H1 (cell line): ENCODE results near the gene NUP85. TPM values are rescaled to one million over a fixed set of nuclear protein-coding genes. Genes with fewer than 3 reads are reported as not detected.

ENCODE experiments used
- CTCF ChIA-PET: fragments of 300-600 bp; sonication (Branson Sonifier 250); formaldehyde crosslinking; loops from one replicate; lab custom pipeline; 2021; ENCODE audit not compliant: partially characterized antibody; lab: Charles Lee
- POLR2A ChIA-PET: fragments of 300-600 bp; sonication (Branson Sonifier 250); formaldehyde crosslinking; loops from one replicate; lab custom pipeline; 2021; ENCODE audit warnings: inconsistent platforms; ENCODE audit not compliant: partially characterized antibody; lab: Charles Lee
- DNase-seq, 2 experiments: peaks; one replicate each; pipeline versions ENCODE4 v3.0.0 to v3.0.0-alpha.2; 2010 to 2022; ENCODE audit warnings: low spot score in 2 of 2, low read depth in 1 of 2, mixed read lengths in 1 of 2
- FAIRE-seq: peaks from 2 replicates; lab custom pipeline; 2011; peaks lifted over from hg19 to GRCh38; lab: Jason Lieb, UNC
- H2AFZ ChIP-seq: 2 replicates; pipeline ENCODE4 v1.8.1; 2012; ENCODE audit warnings: low read length, inconsistent platforms
- H2AK5ac ChIP-seq: 2 replicates; pipeline ENCODE4 v1.6.1; 2013; ENCODE audit warnings: low read depth, low read length
- H2BK120ac ChIP-seq: replicated peaks from 2 replicates; pipeline ENCODE3; 2013; ENCODE audit warnings: low read depth, low read length, inconsistent platforms
- H2BK12ac ChIP-seq: 2 replicates; pipeline ENCODE4 v1.6.1; 2013; ENCODE audit warnings: low read depth, low read length
- H2BK15ac ChIP-seq: 2 replicates; pipeline ENCODE4 v1.6.1; 2013; ENCODE audit warnings: low read length
- H2BK20ac ChIP-seq: 2 replicates; pipeline ENCODE4 v1.6.1; 2013; ENCODE audit warnings: low read length
- H2BK5ac ChIP-seq: 2 replicates; pipeline ENCODE4 v1.6.1; 2013; ENCODE audit warnings: low read depth, low read length
- H3K14ac ChIP-seq: 2 replicates; pipeline ENCODE4 v1.6.1; 2013; ENCODE audit warnings: inconsistent platforms; ENCODE audit not compliant: insufficient read length
- H3K18ac ChIP-seq: 2 replicates; pipeline ENCODE4 v1.6.1; 2013; ENCODE audit warnings: low read length; ENCODE audit errors: extremely low read depth
- H3K23ac ChIP-seq: 2 replicates; pipeline ENCODE4 v1.6.1; 2013; ENCODE audit warnings: inconsistent platforms; ENCODE audit not compliant: insufficient read length
- H3K23me2 ChIP-seq: 2 replicates; pipeline ENCODE4 v1.6.1; 2013; ENCODE audit warnings: low read depth, low read length
- H3K27ac ChIP-seq: 2 replicates; pipeline ENCODE4 v1.6.1; 2011; ENCODE audit warnings: low read depth, low read length, inconsistent platforms
- H3K27me3 ChIP-seq, 4 experiments: replicated peaks in 1 of 4; 1 replicate in 1 of 4; 2 replicates in 3 of 4; pipeline versions ENCODE4 v1.6.1 to v1.8.1; 2011 to 2013; ENCODE audit warnings: low read length in 3 of 4, mild to moderate bottlenecking in 3 of 4, inconsistent platforms in 2 of 4, mixed read lengths in 2 of 4, moderate library complexity in 1 of 4; ENCODE audit not compliant: control insufficient read depth in 3 of 4, insufficient read depth in 3 of 4; ENCODE audit errors: extremely low read depth in 1 of 4
- H3K36me3 ChIP-seq, 4 experiments: 2 replicates each; pipeline versions ENCODE4 v1.6.1 to v1.8.1; 2011 to 2013; ENCODE audit warnings: mild to moderate bottlenecking in 4 of 4, low read length in 3 of 4, moderate library complexity in 2 of 4, control low read depth in 1 of 4, inconsistent platforms in 1 of 4; ENCODE audit not compliant: insufficient read depth in 4 of 4, control insufficient read depth in 2 of 4
- H3K4ac ChIP-seq: replicated peaks from 2 replicates; pipeline ENCODE3; 2013; ENCODE audit warnings: low read length, low read depth, mixed read lengths, inconsistent platforms; ENCODE audit not compliant: insufficient read length
- H3K4me1 ChIP-seq, 4 experiments: replicated peaks in 1 of 4; 1 replicate in 1 of 4; 2 replicates in 3 of 4; pipeline versions ENCODE4 v1.6.1 to v1.8.1; 2011 to 2013; ENCODE audit warnings: low read length in 3 of 4, inconsistent platforms in 2 of 4, mixed read lengths in 1 of 4; ENCODE audit not compliant: insufficient read depth in 4 of 4, control insufficient read depth in 3 of 4
- H3K4me2 ChIP-seq, 2 experiments: 2 replicates each; pipeline versions ENCODE4 v1.6.1 to v1.8.1; 2011 to 2013; ENCODE audit warnings: low read depth in 2 of 2, low read length in 2 of 2, control low read depth in 1 of 2, inconsistent platforms in 1 of 2, mild to moderate bottlenecking in 1 of 2; ENCODE audit not compliant: insufficient read depth in 1 of 2
- H3K4me3 ChIP-seq, 4 experiments: fragments of 200-600, 300-600 bp in 1 of 4; sonication (generic), shearing (Covaris generic), sonication (Bioruptor Twin) in 1 of 4; 2 replicates each; pipeline versions ENCODE4 v1.5.1 to v1.8.1; 2011 to 2016; ENCODE audit warnings: low read length in 4 of 4, low read depth in 3 of 4, control low read depth in 2 of 4, inconsistent platforms in 2 of 4, mild to moderate bottlenecking in 2 of 4, mixed read lengths in 1 of 4, moderate library complexity in 1 of 4; ENCODE audit not compliant: insufficient read depth in 2 of 4; ENCODE audit errors: extremely low read depth in 1 of 4
- H3K56ac ChIP-seq: replicated peaks from 2 replicates; pipeline ENCODE3; 2013; ENCODE audit warnings: low read depth, mild to moderate bottlenecking, mixed read lengths, low read length, inconsistent platforms; ENCODE audit not compliant: insufficient read length
- H3K79me1 ChIP-seq: 2 replicates; pipeline ENCODE4 v1.6.1; 2013; ENCODE audit warnings: low read depth, low read length, control low read depth
- H3K79me2 ChIP-seq, 2 experiments: 2 replicates each; pipeline versions ENCODE4 v1.6.1 to v1.8.1; 2012 to 2013; ENCODE audit warnings: low read length in 2 of 2, mild to moderate bottlenecking in 2 of 2, inconsistent platforms in 1 of 2; ENCODE audit not compliant: insufficient read depth in 2 of 2, control insufficient read depth in 1 of 2
- H3K9ac ChIP-seq, 4 experiments: replicated peaks in 1 of 4; 1 replicate in 1 of 4; 2 replicates in 3 of 4; pipeline versions ENCODE4 v1.6.1 to v1.8.1; 2011 to 2013; ENCODE audit warnings: low read depth in 3 of 4, low read length in 3 of 4, control low read depth in 2 of 4, mild to moderate bottlenecking in 2 of 4, moderate library complexity in 2 of 4, inconsistent platforms in 1 of 4; ENCODE audit errors: extremely low read depth in 1 of 4
- H3K9me3 ChIP-seq, 2 experiments: 2 replicates each; pipeline versions ENCODE4 v1.6.1 to v1.8.1; 2012 to 2013; ENCODE audit warnings: mild to moderate bottlenecking in 2 of 2, moderate library complexity in 2 of 2, control low read depth in 1 of 2, inconsistent platforms in 1 of 2, low read depth in 1 of 2, low read length in 1 of 2, mixed read lengths in 1 of 2; ENCODE audit not compliant: insufficient read depth in 2 of 2
- H4K20me1 ChIP-seq, 2 experiments: replicated peaks in 1 of 2; 2 replicates each; pipeline versions ENCODE3 to v1.8.1; 2011 to 2013; ENCODE audit warnings: inconsistent platforms in 2 of 2, low read length in 2 of 2, mild to moderate bottlenecking in 1 of 2; ENCODE audit not compliant: insufficient read depth in 2 of 2, control insufficient read depth in 1 of 2
- H4K5ac ChIP-seq: 2 replicates; pipeline ENCODE4 v1.6.1; 2013; ENCODE audit warnings: low read length, low read depth, mixed read lengths, inconsistent platforms; ENCODE audit not compliant: insufficient read length
- H4K8ac ChIP-seq: 2 replicates; pipeline ENCODE4 v1.8.0; 2013; ENCODE audit warnings: mild to moderate bottlenecking, moderate library complexity, low read length, inconsistent platforms; ENCODE audit not compliant: insufficient read depth; ENCODE audit errors: extremely low read depth
- H4K91ac ChIP-seq: replicated peaks from 2 replicates; pipeline ENCODE3; 2013; ENCODE audit warnings: low read length, mixed read lengths, inconsistent platforms; ENCODE audit not compliant: insufficient read length
- CBX5 ChIP-seq: fragments of 300-800, 300-1000 bp; sonication (generic); IDR thresholded peaks from 2 replicates; pipeline ENCODE4 v1.7.1; 2016; ENCODE audit warnings: antibody characterized with exemption, low read length, low read depth
- CEBPB ChIP-seq: IDR thresholded peaks from 2 replicates; pipeline ENCODE4 v1.6.1; 2012; ENCODE audit warnings: low read depth, low read length
- EP300 ChIP-seq, 2 experiments: IDR thresholded peaks; 1 replicate in 1 of 2; 2 replicates in 1 of 2; pipeline ENCODE4 v1.6.1; 2011 to 2012; ENCODE audit warnings: low read depth in 2 of 2, low read length in 2 of 2, mild to moderate bottlenecking in 2 of 2, borderline replicate concordance in 1 of 2, inconsistent platforms in 1 of 2, moderate library complexity in 1 of 2
- GABPA ChIP-seq: IDR thresholded peaks from 2 replicates; pipeline ENCODE4 v1.6.1; 2011; ENCODE audit warnings: mild to moderate bottlenecking, low read length, moderate library complexity, borderline replicate concordance; ENCODE audit not compliant: insufficient read depth
- GTF2F1 ChIP-seq: IDR thresholded peaks from 2 replicates; pipeline ENCODE4 v1.6.1; 2012; ENCODE audit warnings: low read depth, low read length, improper control_type of control experiment, borderline replicate concordance
- JUND ChIP-seq: IDR thresholded peaks from 2 replicates; pipeline ENCODE4 v1.6.1; 2011; ENCODE audit warnings: mild to moderate bottlenecking, improper control_type of control experiment, low read length
- NANOG ChIP-seq: IDR thresholded peaks from 2 replicates; pipeline ENCODE4 v1.6.1; 2011; ENCODE audit warnings: low read length, low read depth, mild to moderate bottlenecking, inconsistent platforms; ENCODE audit not compliant: insufficient read depth, poor library complexity, severe bottlenecking
- POLR2AphosphoS5 ChIP-seq: IDR thresholded peaks from 2 replicates; pipeline ENCODE4 v1.6.1; 2011; ENCODE audit warnings: low read depth, low read length
- RAD21 ChIP-seq, 2 experiments: IDR thresholded peaks in 1 of 2; conservative IDR thresholded peaks in 1 of 2; 2 replicates each; pipeline ENCODE4 v1.6.1; 2011; ENCODE audit warnings: low read depth in 2 of 2, low read length in 2 of 2, improper control_type of control experiment in 1 of 2, inconsistent platforms in 1 of 2, mild to moderate bottlenecking in 1 of 2, moderate library complexity in 1 of 2
- RNF2 ChIP-seq: fragments of 200-900, 300-1000 bp; sonication (generic); IDR thresholded peaks from 2 replicates; pipeline ENCODE4 v1.7.1; 2016; ENCODE audit warnings: borderline replicate concordance, low read depth, mild to moderate bottlenecking, antibody characterized with exemption, low read length; ENCODE audit not compliant: poor library complexity, severe bottlenecking; ENCODE audit errors: missing control alignments
- SIN3A ChIP-seq, 2 experiments: IDR thresholded peaks in 1 of 2; conservative IDR thresholded peaks in 1 of 2; 2 replicates each; pipeline ENCODE4 v1.6.1; 2011 to 2012; ENCODE audit warnings: low read length in 2 of 2, improper control_type of control experiment in 1 of 2, low read depth in 1 of 2, mild to moderate bottlenecking in 1 of 2
- TAF1 ChIP-seq: IDR thresholded peaks from 2 replicates; pipeline ENCODE4 v1.6.1; 2011; ENCODE audit warnings: mild to moderate bottlenecking, low read depth, low read length
- WGBS, 2 experiments: shearing (Covaris generic) in 1 of 2; methylation state at CpG; one replicate each; pipeline versions ENCODE4 v1.1.6 to v1.1.7; 2013 to 2015; ENCODE audit warnings: low lambda C conversion rate in 2 of 2, mixed read lengths in 2 of 2, inconsistent platforms in 1 of 2, low coverage in 1 of 2, missing lambda C conversion rate in 1 of 2; ENCODE audit not compliant: insufficient replicate concordance in 2 of 2, insufficient coverage in 1 of 2, insufficient read length in 1 of 2; ENCODE audit errors: extremely low coverage in 1 of 2, missing lambda C conversion rate in 1 of 2; 5-methylcytosine and 5-hydroxymethylcytosine counted together
- polyA plus RNA-seq, 7 experiments: library from polyadenylated mRNA; depleted of rRNA in 3 of 7; stranded (reverse) in 5 of 7; unstranded in 2 of 7; fragments of >200 nt in 5 of 7; fragments of 200-250 nt in 2 of 7; gene quantifications; 1 replicate in 5 of 7; 2 replicates in 1 of 7; 4 replicates in 1 of 7; pipeline versions ENCODE4 v1.2.1 to v1.2.3, GENCODE V29; 2011 to 2013; ENCODE audit warnings: missing spikeins in 2 of 7, mixed read lengths in 2 of 7
- total RNA-seq: library from RNA; stranded (reverse); fragmentation: NEBNext Ultra II Directional; extraction: Animal tissue kit (Norgen Biotek cat#: 25700); gene quantifications from 2 replicates; pipeline ENCODE4 v1.2.1, GENCODE V29; 2021

The NUP85 gene
- total and polyA plus RNA-seq, 2 of the 8 experiments (the other 6 are each of a cell fraction or from before 2014, with no cell fraction given), result 98.5 to 154 TPM

DNA sequence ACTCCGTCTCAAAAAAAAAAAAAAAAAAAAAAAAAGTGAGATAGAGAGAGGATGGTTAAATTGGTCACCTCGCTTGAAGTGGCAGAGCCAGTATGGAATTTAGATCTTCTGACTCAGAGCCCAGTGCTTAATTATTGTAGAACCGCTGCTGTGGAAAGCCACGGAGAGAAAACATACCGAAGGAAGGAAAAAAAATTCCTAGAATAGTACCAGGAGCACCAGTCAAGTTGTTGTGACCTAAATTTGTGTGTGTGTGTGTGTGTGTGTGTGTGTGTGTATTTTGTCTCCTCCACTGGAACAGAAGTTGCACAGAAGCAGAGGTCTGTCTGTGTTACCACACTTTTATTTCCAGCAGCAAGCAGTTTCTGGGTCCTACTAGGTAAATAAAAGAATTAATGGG is 10.6 kb upstream of the NUP85 start:
- H2BK15ac ChIP-seq, result no peak overlapping the region
- DNase-seq (no peak), FAIRE-seq (no peak)
- POLR2A ChIA-PET, result no interaction called here
- no peak overlapping the region for H4K5ac ChIP-seq
- H4K91ac ChIP-seq, result no peak overlapping the region
- no peak overlapping the region for H2BK12ac ChIP-seq
- H3K4ac ChIP-seq, result no peak overlapping the region
- no peaks in the 10 kb centered on the region for H3K36me3 ChIP-seq
- H2AK5ac ChIP-seq, result no peak overlapping the region
- no peaks in the 10 kb centered on the region for H3K27me3 ChIP-seq
- H3K27ac ChIP-seq, result no peak overlapping the region
- no peaks in the 10 kb centered on the region for H3K79me1 ChIP-seq
- no peak overlapping the region for H2AFZ ChIP-seq
- no peaks in the 10 kb centered on the region; the same call in 1 of the 2 replicates for H3K23me2 ChIP-seq
- H3K4me3 ChIP-seq, result no peak overlapping the region
- no peak overlapping the region for H4K8ac ChIP-seq
- H2BK20ac ChIP-seq, result no peak overlapping the region
- H3K4me1 ChIP-seq, result no peaks in the 10 kb centered on the region
- no peak overlapping the region for H3K14ac ChIP-seq
- H3K4me2 ChIP-seq, result no peak overlapping the region
- H3K9ac ChIP-seq, result no peak overlapping the region
- H3K18ac ChIP-seq, result no peak overlapping the region
- no peaks in the 10 kb centered on the region for H4K20me1 ChIP-seq
- H3K9me3 ChIP-seq, result no peaks in the 10 kb centered on the region
- H3K23ac ChIP-seq, result no peak overlapping the region
- no peak overlapping the region for H2BK5ac ChIP-seq
- H3K79me2 ChIP-seq, result no peaks in the 10 kb centered on the region
- H3K56ac ChIP-seq, result no peak overlapping the region
- H2BK120ac ChIP-seq, result no peak overlapping the region
- CTCF ChIA-PET, result no interaction called here
- 97% methylated on average over 4 of the region's 5 CpGs; no CpG with 5 or more reads in 1 of the 2 experiments for WGBS, 2 experiments
- TF ChIP-seq GTF2F1 (no peak), JUND (no peak), CEBPB (no peak), GABPA (no peak), SIN3A (conservative IDR thresholded peaks at IDR 0.05 in 1 of 2, IDR thresholded peaks at IDR 0.05 in 1 of 2; ENCODE audit: low read depth in 1 of 2, low read length in 2 of 2) (no peak), NANOG (no peak), RNF2 (no peak), TAF1 (no peak), RAD21 (IDR thresholded peaks at IDR 0.05 in 1 of 2, conservative IDR thresholded peaks at IDR 0.05 in 1 of 2; ENCODE audit: low read depth in 2 of 2, low read length in 2 of 2) (no peak), POLR2AphosphoS5 (no peak), CBX5 (no peak), EP300 (IDR thresholded peaks at IDR 0.05; ENCODE audit: borderline replicate concordance in 1 of 2, low read depth in 2 of 2, low read length in 2 of 2) (no peak)
